BE2C (cell line): ENCODE results near the gene DGLUCY.

Experiments used
- DNase-seq: peaks from one replicate; pipeline ENCODE4 v3.0.0-alpha.2; 2020
- H3K27me3 ChIP-seq: fragments of 250-450 bp; sonication (Bioruptor Pico); 2 replicates; pipeline ENCODE4 v1.5.1; 2020; ENCODE audit warnings: mild to moderate bottlenecking
- H3K36me3 ChIP-seq: fragments of 250-450 bp; sonication (Bioruptor Pico); 2 replicates; pipeline ENCODE4 v1.5.1; 2020; ENCODE audit warnings: mild to moderate bottlenecking
- H3K4me1 ChIP-seq: fragments of 250-450 bp; sonication (Bioruptor Pico); 2 replicates; pipeline ENCODE4 v1.5.1; 2020
- H3K4me3 ChIP-seq: 2 replicates; pipeline ENCODE4 v1.5.1; 2011; ENCODE audit warnings: low read depth, low read length
- H3K9me3 ChIP-seq: fragments of 250-450 bp; sonication (Bioruptor Pico); 2 replicates; pipeline ENCODE4 v1.5.1; 2020
- CTCF ChIP-seq: IDR thresholded peaks from 2 replicates; pipeline ENCODE4 v1.5.1; 2012; ENCODE audit warnings: mild to moderate bottlenecking, low read depth, low read length

Gene DGLUCY

GRCh38 chr14:91169951-91170350 is 56.1 kb downstream of the DGLUCY start:
- no peak for DNase-seq
- Histone ChIP-seq H3K4me1 (peaks cover 10% of the 10 kb centered on the region), H3K4me3 (no peak overlapping the region), H3K27me3 (no peaks in the 10 kb centered on the region), H3K9me3 (no peaks in the 10 kb centered on the region), H3K36me3 (no peaks in the 10 kb centered on the region)
- TF ChIP-seq CTCF: no peak

GRCh38 chr14:91170504-91171121 is 56.7 kb downstream of the DGLUCY start:
- Histone ChIP-seq H3K36me3 (no peaks in the 10 kb centered on the region), H3K4me3 (no peak overlapping the region), H3K4me1 (peaks cover 10% of the 10 kb centered on the region), H3K27me3 (no peaks in the 10 kb centered on the region), H3K9me3 (no peaks in the 10 kb centered on the region)
- peak; percentile 50 for DNase-seq
- no peak for TF ChIP-seq CTCF

GRCh38 chr14:91171291-91171690 is 57.4 kb downstream of the DGLUCY start:
- no peaks in the 10 kb centered on the region for H3K36me3 ChIP-seq
- no peaks in the 10 kb centered on the region for H3K9me3 ChIP-seq
- peak overlapping the region; percentile 14; the same call in 1 of the 2 replicates for H3K4me3 ChIP-seq
- DNase-seq: peak; percentile 83
- H3K27me3 ChIP-seq: no peaks in the 10 kb centered on the region
- TF ChIP-seq CTCF: peak; percentile 36; the same call in 1 of the 2 replicates
- peaks cover 10% of the 10 kb centered on the region for H3K4me1 ChIP-seq

GRCh38 chr14:91173221-91173670 is 59.4 kb downstream of the DGLUCY start:
- H3K9me3 ChIP-seq: no peaks in the 10 kb centered on the region
- peak; percentile 79 for DNase-seq
- peak; percentile 71 for TF ChIP-seq CTCF
- no peaks in the 10 kb centered on the region for H3K36me3 ChIP-seq
- no peak overlapping the region for H3K4me3 ChIP-seq
- H3K27me3 ChIP-seq: no peaks in the 10 kb centered on the region
- H3K4me1 ChIP-seq: peaks cover 10% of the 10 kb centered on the region

- H3K4me3 ChIP-seq: no peak overlapping the region
- H3K36me3 ChIP-seq: no peaks in the 10 kb centered on the region
- TF ChIP-seq CTCF: no peak
- no peak for DNase-seq
- peaks cover 10% of the 10 kb centered on the region for H3K4me1 ChIP-seq
- H3K27me3 ChIP-seq: no peaks in the 10 kb centered on the region
- no peaks in the 10 kb centered on the region for H3K9me3 ChIP-seq
Observed at GRCh38 chr14:91173904-91174303, 60.0 kb downstream of the DGLUCY start.
